GM12874 (cell line): Measurements from ENCODE around the gene CITED4.

Experiments used
- TF ChIP-seq, protein P1 (sequence below): IDR thresholded peaks from 2 replicates; pipeline ENCODE4 v1.5.1; 2011; ENCODE audit warnings: low read depth, mild to moderate bottlenecking, control low read depth, low read length, moderate library complexity; ENCODE audit not compliant: insufficient read depth

Gene CITED4

GRCh38 chr1:40873863-40874472, 11.8 kb upstream of the CITED4 start:
- TF ChIP-seq, protein P1, sequence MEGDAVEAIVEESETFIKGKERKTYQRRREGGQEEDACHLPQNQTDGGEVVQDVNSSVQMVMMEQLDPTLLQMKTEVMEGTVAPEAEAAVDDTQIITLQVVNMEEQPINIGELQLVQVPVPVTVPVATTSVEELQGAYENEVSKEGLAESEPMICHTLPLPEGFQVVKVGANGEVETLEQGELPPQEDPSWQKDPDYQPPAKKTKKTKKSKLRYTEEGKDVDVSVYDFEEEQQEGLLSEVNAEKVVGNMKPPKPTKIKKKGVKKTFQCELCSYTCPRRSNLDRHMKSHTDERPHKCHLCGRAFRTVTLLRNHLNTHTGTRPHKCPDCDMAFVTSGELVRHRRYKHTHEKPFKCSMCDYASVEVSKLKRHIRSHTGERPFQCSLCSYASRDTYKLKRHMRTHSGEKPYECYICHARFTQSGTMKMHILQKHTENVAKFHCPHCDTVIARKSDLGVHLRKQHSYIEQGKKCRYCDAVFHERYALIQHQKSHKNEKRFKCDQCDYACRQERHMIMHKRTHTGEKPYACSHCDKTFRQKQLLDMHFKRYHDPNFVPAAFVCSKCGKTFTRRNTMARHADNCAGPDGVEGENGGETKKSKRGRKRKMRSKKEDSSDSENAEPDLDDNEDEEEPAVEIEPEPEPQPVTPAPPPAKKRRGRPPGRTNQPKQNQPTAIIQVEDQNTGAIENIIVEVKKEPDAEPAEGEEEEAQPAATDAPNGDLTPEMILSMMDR = no peak

DNA sequence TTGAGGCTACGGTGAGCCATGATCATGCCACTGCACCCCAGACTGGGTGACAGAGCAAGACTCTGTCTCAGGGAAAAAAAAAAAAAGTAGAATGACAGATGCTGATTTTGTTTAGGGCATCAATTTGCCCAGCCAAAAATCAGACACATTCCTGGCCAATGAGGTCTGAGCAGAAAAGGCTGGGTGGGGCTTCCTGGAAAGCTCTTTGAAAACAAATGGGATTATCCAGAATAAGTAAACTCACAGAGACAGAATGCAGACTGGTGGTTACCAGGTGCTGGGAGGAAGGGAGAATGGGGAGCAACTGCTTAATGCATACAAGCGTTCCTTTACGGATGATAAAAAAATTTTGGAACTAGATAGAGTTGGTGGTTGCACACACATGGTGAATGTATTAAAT, 10.1 kb upstream of the CITED4 start:
- TF ChIP-seq, protein P1 = no peak

- TF ChIP-seq, protein P1 = no peak
Measured at GRCh38 chr1:40870135-40870728, 8.1 kb upstream of the CITED4 start.

GRCh38 chr1:40868051-40868723, 6.0 kb upstream of the CITED4 start:
- TF ChIP-seq, protein P1 = no peak

DNA sequence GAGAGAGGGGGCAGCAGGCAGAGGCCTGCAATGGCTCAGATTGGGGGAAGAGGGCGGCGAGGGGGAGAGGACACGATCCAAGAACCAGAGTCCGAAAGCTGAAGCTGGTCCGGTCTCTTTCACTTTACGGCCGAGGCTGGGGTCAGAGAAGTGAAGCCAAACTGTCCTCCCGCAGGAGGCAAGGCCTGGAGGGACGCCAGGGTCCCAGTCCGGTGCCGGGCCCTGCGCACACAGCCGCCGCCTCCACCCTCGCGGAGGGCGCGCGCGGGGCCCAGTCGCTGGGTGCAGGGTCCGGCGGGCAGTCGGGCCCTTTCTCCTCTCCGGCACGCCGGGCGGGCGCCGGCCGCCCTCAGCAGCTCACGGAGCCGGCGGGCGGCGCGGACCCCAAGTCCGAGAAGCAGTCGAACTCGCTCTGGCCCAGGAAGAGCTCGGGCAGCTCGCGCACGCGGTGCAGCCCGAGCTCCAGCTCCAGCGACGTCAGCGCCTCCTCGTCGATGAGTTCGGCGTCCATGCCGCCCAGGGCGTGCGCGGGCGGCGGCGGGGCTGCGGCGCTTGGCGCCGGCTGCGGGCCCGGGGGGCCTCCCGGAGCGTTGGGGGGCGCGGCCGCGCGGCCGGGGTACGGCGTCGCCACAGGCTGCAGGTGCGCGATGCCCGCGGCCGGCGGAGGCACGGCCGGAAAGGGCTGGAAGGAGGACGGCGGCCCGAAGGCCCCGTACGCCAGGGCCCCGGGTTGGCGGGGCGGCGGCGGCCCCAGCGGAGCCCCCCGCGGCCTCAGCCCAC, 749 bp downstream of the CITED4 start:
- TF ChIP-seq, protein P1 = no peak

DNA sequence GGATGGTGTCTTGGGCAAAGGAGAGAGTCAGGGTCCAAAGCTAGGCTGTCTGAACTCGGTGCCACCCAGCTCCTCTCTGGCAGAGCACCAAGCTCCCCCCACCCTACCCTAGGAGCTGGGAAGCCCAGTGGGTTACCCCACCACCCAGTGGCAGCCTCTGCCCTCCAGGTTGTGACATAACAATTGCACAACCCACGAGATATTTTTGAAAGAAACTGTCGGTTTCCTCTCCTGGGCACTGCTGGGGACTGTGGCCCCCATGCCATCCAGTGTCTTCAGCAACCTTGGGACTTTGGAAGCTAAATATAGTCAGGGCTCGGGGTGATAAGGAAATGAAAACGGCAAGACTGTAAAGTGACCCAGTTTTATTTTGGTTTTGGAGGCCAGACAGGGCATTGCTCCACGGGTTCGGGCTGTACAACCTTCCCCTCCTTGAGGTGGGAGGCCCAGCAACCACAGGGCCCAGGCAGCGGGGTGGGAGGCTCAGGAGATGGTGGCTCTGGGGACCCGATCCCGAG, 1.4 kb downstream of the CITED4 start:
- TF ChIP-seq, protein P1 = no peak

- TF ChIP-seq, protein P1 = no peak
Measured at GRCh38 chr1:40858856-40859416, 3.2 kb downstream of the CITED4 start.
